HepG2 (cell line): Measurements from ENCODE around the gene RPLP2. TPM values are rescaled to one million over a fixed set of nuclear protein-coding genes. Genes with fewer than 3 reads are reported as not detected.

Experiments used
- ARNTL ChIP-seq: sonication (generic); formaldehyde crosslinking; IDR thresholded peaks from 2 replicates; pipeline ENCODE4 v1.4.0; 2020; ENCODE audit warnings: mild to moderate bottlenecking, missing genetic modification reagents
- CBX5 ChIP-seq: sonication (generic); formaldehyde crosslinking; IDR thresholded peaks from 2 replicates; pipeline ENCODE4 v1.4.0; 2020; ENCODE audit warnings: missing genetic modification reagents, borderline replicate concordance
- MBNL3 ChIP-seq: fragments of 250-450 bp; sonication (Bioruptor Pico); conservative IDR thresholded peaks from 2 replicates; pipeline ENCODE4 v1.8.0; 2022; ENCODE audit warnings: mild to moderate bottlenecking, inconsistent platforms
- MIER3 ChIP-seq: IDR thresholded peaks from 2 replicates; pipeline ENCODE4 v1.6.1; 2016; ENCODE audit warnings: missing compliant biosample characterization, borderline replicate concordance
- MTA1 ChIP-seq: sonication (generic); formaldehyde crosslinking; IDR thresholded peaks from 2 replicates; pipeline ENCODE4 v1.4.0; 2020; ENCODE audit warnings: missing genetic modification reagents, mild to moderate bottlenecking, borderline replicate concordance
- NFE2L2 ChIP-seq: fragments of 150-350 bp; IDR thresholded peaks from 2 replicates; pipeline ENCODE4 v1.6.1; 2014; ENCODE audit warnings: low read length
- RAD21 ChIP-seq: fragments of 450-650 bp; formaldehyde crosslinking; IDR thresholded peaks from 2 replicates; pipeline ENCODE4 v1.5.0; 2020; ENCODE audit warnings: mild to moderate bottlenecking
- REPIN1 ChIP-seq: sonication (generic); formaldehyde crosslinking; IDR thresholded peaks from 2 replicates; pipeline ENCODE4 v1.8.0; 2022; ENCODE audit warnings: missing genetic modification reagents, low read depth, mild to moderate bottlenecking, borderline replicate concordance
- SP5 ChIP-seq: IDR thresholded peaks from 2 replicates; pipeline ENCODE4 v1.6.1; 2016; ENCODE audit warnings: low read depth, borderline replicate concordance
- TSC22D2 ChIP-seq: sonication (generic); formaldehyde crosslinking; IDR thresholded peaks from 2 replicates; pipeline ENCODE4 v1.5.1; 2020; ENCODE audit warnings: missing genetic modification reagents, mild to moderate bottlenecking, borderline replicate concordance
- UBTF ChIP-seq: sonication (generic); formaldehyde crosslinking; IDR thresholded peaks from 2 replicates; pipeline ENCODE4 v1.4.0; 2020; ENCODE audit warnings: mild to moderate bottlenecking, missing genetic modification reagents
- ZBTB34 ChIP-seq: sonication (generic); formaldehyde crosslinking; IDR thresholded peaks from 2 replicates; pipeline ENCODE4 v1.8.0; 2022; ENCODE audit warnings: mild to moderate bottlenecking, missing genetic modification reagents
- ZFP41 ChIP-seq: sonication (generic); formaldehyde crosslinking; IDR thresholded peaks from 2 replicates; pipeline ENCODE4 v1.4.0; 2020; ENCODE audit warnings: mild to moderate bottlenecking, missing genetic modification reagents, borderline replicate concordance
- ZKSCAN5 ChIP-seq: sonication (generic); formaldehyde crosslinking; IDR thresholded peaks from 2 replicates; pipeline ENCODE4 v1.5.1; 2020; ENCODE audit warnings: mild to moderate bottlenecking, missing genetic modification reagents
- ZNF224 ChIP-seq: sonication (generic); formaldehyde crosslinking; IDR thresholded peaks from 2 replicates; pipeline ENCODE4 v1.5.0; 2020; ENCODE audit warnings: mild to moderate bottlenecking, missing genetic modification reagents
- ZNF510 ChIP-seq: sonication (generic); formaldehyde crosslinking; IDR thresholded peaks from 2 replicates; pipeline ENCODE4 v1.4.0; 2020; ENCODE audit warnings: low read depth, mild to moderate bottlenecking, missing genetic modification reagents
- ZNF530 ChIP-seq: sonication (generic); formaldehyde crosslinking; IDR thresholded peaks from 2 replicates; pipeline ENCODE4 v1.5.0; 2020; ENCODE audit warnings: low read depth, mild to moderate bottlenecking, missing genetic modification reagents
- ZNF577 ChIP-seq: sonication (generic); formaldehyde crosslinking; IDR thresholded peaks from 2 replicates; pipeline ENCODE4 v1.4.0; 2020; ENCODE audit warnings: mild to moderate bottlenecking, low read depth, missing genetic modification reagents, borderline replicate concordance
- ZNF619 ChIP-seq: sonication (generic); formaldehyde crosslinking; IDR thresholded peaks from 2 replicates; pipeline ENCODE4 v1.4.0; 2020; ENCODE audit warnings: mild to moderate bottlenecking, missing genetic modification reagents
- ZNF839 ChIP-seq: sonication (generic); formaldehyde crosslinking; IDR thresholded peaks from 2 replicates; pipeline ENCODE4 v1.4.0; 2020; ENCODE audit warnings: missing genetic modification reagents, mild to moderate bottlenecking, borderline replicate concordance
- polyA plus RNA-seq, 8 experiments: library from polyadenylated mRNA; depleted of rRNA in 3 of 8; stranded (reverse) in 7 of 8; unstranded in 1 of 8; fragments of >200 nt; fragmentation: Illumina TruSeq in 4 of 8; extraction: Trizol in 4 of 8; gene quantifications; 2 replicates each; pipeline versions ENCODE4 v1.2.1 to v1.2.3, GENCODE V29; 2011 to 2016; ENCODE audit warnings: low read depth in 4 of 8, missing spikeins in 1 of 8, mixed read lengths in 1 of 8; ENCODE audit not compliant: insufficient read depth in 1 of 8
- total RNA-seq, 5 experiments: library from RNA; depleted of rRNA; stranded (reverse); fragments of >200 nt; fragmentation: Illumina TruSeq; extraction: Trizol; gene quantifications; 2 replicates each; pipeline ENCODE4 v1.2.3, GENCODE V29; 2016; ENCODE audit warnings: low read depth in 1 of 5
- TF ChIP-seq, protein P1 (sequence below): sonication (generic); formaldehyde crosslinking; IDR thresholded peaks from 2 replicates; pipeline ENCODE4 v1.5.0; 2020; ENCODE audit warnings: mild to moderate bottlenecking, low read depth, missing genetic modification reagents, borderline replicate concordance
- TF ChIP-seq, protein P2 (sequence below): sonication (generic); formaldehyde crosslinking; IDR thresholded peaks from 2 replicates; pipeline ENCODE4 v1.5.0; 2020; ENCODE audit warnings: missing genetic modification reagents
- TF ChIP-seq, protein P3 (sequence below): sonication (generic); formaldehyde crosslinking; IDR thresholded peaks from 2 replicates; pipeline ENCODE4 v1.5.0; 2020; ENCODE audit warnings: missing genetic modification reagents, mild to moderate bottlenecking, borderline replicate concordance

Gene RPLP2
- total and polyA plus RNA-seq, 2 of the 13 experiments (the other 11 are each of a cell fraction or from before 2014, with no cell fraction given) = 978 to 2,106 TPM

DNA sequence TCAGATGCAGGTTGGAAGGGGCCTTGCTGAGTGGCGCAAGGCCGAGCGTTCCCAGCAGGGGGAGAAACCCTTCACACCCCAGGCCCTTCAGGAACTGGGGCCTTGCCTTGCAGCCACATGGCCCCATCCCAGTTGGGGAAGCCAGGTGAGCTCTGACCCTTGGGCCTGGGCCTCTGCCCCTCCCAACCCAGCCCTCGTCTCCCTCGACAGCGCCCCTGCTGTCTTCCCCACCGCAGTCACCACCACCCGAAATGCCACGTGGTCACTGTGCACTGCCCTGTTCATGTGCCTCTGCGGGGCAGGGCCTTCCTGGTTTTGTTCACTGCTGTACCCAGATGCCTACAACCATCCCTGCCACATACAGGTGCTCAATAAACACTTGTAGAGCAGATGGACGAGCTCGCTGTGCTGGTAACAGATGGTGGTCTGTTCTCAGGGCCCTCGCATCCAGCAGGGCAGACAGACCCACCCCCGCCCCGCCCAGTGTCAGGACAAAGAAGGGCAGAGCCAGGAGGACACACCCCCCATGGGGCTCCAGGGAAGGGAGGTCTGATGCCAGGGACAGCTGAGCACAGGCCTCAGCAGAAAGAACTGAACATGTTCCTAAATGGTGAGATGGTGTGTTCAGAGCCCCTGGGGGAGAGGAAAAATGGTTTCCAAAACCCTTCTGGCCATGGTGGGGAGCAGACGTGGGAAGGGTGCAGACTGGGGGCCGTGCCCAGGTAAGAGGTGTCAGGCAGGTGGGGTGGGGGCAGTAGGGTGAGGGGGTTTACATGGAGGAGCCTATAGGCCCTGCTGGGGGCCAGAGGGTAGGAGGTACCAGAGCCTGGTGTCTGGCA, 28.9 kb downstream of the RPLP2 start (continued):
- TF ChIP-seq TSC22D2 (0 out of 2 replicates have a peak, but pooled peaks have one; percentile 37), ZKSCAN5 (CRISPR knock-in tag) (no peak), MIER3 (CRISPR knock-in tag) (peak; percentile 70; the same call in 1 of the 2 replicates), ZNF839 (CRISPR knock-in tag) (no peak), REPIN1 (CRISPR knock-in tag) (peak; percentile 55), UBTF (peak; percentile 66), MBNL3 (CRISPR knock-in tag) (no peak), ZNF619 (peak; percentile 63), CBX5 (CRISPR knock-in tag) (peak; percentile 78; the same call in 1 of the 2 replicates), ARNTL (CRISPR knock-in tag) (peak; percentile 55; the same call in 1 of the 2 replicates), ZNF577 (CRISPR knock-in tag) (no peak), RAD21 (CRISPR knock-in tag) (peak; percentile 75), ZNF510 (CRISPR knock-in tag) (0 out of 2 replicates have a peak, but pooled peaks have one; percentile 48), NFE2L2 (no peak), ZNF224 (CRISPR knock-in tag) (0 out of 2 replicates have a peak, but pooled peaks have one; percentile 29), MTA1 (CRISPR knock-in tag) (no peak), SP5 (CRISPR knock-in tag) (peak; percentile 78), ZBTB34 (0 out of 2 replicates have a peak, but pooled peaks have one; percentile 69), ZFP41 (CRISPR knock-in tag) (0 out of 2 replicates have a peak, but pooled peaks have one; percentile 66), ZNF530 (CRISPR knock-in tag) (no peak)
- TF ChIP-seq, protein P1, sequence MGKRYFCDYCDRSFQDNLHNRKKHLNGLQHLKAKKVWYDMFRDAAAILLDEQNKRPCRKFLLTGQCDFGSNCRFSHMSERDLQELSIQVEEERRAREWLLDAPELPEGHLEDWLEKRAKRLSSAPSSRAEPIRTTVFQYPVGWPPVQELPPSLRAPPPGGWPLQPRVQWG (CRISPR knock-in tag) = no peak
- TF ChIP-seq, protein P2, sequence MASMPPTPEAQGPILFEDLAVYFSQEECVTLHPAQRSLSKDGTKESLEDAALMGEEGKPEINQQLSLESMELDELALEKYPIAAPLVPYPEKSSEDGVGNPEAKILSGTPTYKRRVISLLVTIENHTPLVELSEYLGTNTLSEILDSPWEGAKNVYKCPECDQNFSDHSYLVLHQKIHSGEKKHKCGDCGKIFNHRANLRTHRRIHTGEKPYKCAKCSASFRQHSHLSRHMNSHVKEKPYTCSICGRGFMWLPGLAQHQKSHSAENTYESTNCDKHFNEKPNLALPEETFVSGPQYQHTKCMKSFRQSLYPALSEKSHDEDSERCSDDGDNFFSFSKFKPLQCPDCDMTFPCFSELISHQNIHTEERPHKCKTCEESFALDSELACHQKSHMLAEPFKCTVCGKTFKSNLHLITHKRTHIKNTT = no peak
- TF ChIP-seq, protein P3, sequence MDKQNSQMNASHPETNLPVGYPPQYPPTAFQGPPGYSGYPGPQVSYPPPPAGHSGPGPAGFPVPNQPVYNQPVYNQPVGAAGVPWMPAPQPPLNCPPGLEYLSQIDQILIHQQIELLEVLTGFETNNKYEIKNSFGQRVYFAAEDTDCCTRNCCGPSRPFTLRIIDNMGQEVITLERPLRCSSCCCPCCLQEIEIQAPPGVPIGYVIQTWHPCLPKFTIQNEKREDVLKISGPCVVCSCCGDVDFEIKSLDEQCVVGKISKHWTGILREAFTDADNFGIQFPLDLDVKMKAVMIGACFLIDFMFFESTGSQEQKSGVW = no peak
